ENCODE results near the gene UPK2.

GRCh38 chr11:118957549-118957948 lies 1.5 kb downstream of the UPK2 start:
- TF ChIP-seq POLR2A (IDR thresholded peaks at IDR 0.05; ENCODE audit: low read length) (no peak), GATA1 (IDR thresholded peaks at IDR 0.05; ENCODE audit: low read depth, low read length) (no peak)
